Activated CD4-positive, CD25-positive, alpha-beta regulatory T cell treated with anti-CD3 and anti-CD28 coated beads, Interleukin-2, amount 50 U/mL, for 16 hours (primary cell): ENCODE measurements around the gene TAF5L.
"Not testable (repeated sequence)": the region's sequence is repeated elsewhere in the genome, so short reads cannot be mapped to it uniquely, and the experiment has no call there.

Experiments
- DNase-seq: peaks from one replicate; pipeline ENCODE4 v3.0.0-alpha.2; 2020; ENCODE audit warnings: low read depth, low spot score

The TAF5L gene

GRCh38 chr1:229603371-229604005 is 22.4 kb downstream of the TAF5L start:
- no peak for DNase-seq

GRCh38 chr1:229600229-229600628 is 25.7 kb downstream of the TAF5L start:
- no peak for DNase-seq

- no peak for DNase-seq
Observed at GRCh38 chr1:229599218-229599954, 26.5 kb downstream of the TAF5L start.

- no peak for DNase-seq
Observed at GRCh38 chr1:229597877-229598276, 28.0 kb downstream of the TAF5L start.

GRCh38 chr1:229596925-229597699 is 28.8 kb downstream of the TAF5L start:
- DNase-seq, result no peak

GRCh38 chr1:229595876-229596275 is 30.0 kb downstream of the TAF5L start:
- DNase-seq, result not testable (repeated sequence)

GRCh38 chr1:229594227-229595008 is 31.5 kb downstream of the TAF5L start:
- DNase-seq, result no peak

- DNase-seq, result no peak
Observed at GRCh38 chr1:229593800-229594199, 32.1 kb downstream of the TAF5L start.

- no peak for DNase-seq
Observed at GRCh38 chr1:229590119-229590518, 35.8 kb downstream of the TAF5L start.

- DNase-seq, result no peak
Observed at GRCh38 chr1:229585338-229585737, 40.6 kb downstream of the TAF5L start.

- DNase-seq, result no peak
Observed at GRCh38 chr1:229582715-229583114, 43.2 kb downstream of the TAF5L start.

GRCh38 chr1:229582011-229582694 is 43.8 kb downstream of the TAF5L start:
- no peak for DNase-seq

- DNase-seq, result no peak
Observed at GRCh38 chr1:229581485-229581884, 44.4 kb downstream of the TAF5L start.

- DNase-seq, result no peak
Observed at GRCh38 chr1:229579059-229579673, 46.8 kb downstream of the TAF5L start.

- no peak for DNase-seq
Observed at GRCh38 chr1:229578168-229579058, 47.5 kb downstream of the TAF5L start.

GRCh38 chr1:229574679-229575442 is 51.1 kb downstream of the TAF5L start:
- no peak for DNase-seq

- no peak for DNase-seq
Observed at GRCh38 chr1:229572286-229572685, 53.6 kb downstream of the TAF5L start.

GRCh38 chr1:229570891-229571516 is 54.9 kb downstream of the TAF5L start:
- DNase-seq, result no peak
